Osteocyte (in vitro differentiated cells): ENCODE results near the gene ATRNL1. TPM values are rescaled to one million over a fixed set of nuclear protein-coding genes. Genes with fewer than 3 reads are reported as not detected.
"Not testable (repeated sequence)": the region's sequence is repeated elsewhere in the genome, so short reads cannot be mapped to it uniquely, and the experiment has no call there.

Experiments used
- DNase-seq: peaks from one replicate; pipeline ENCODE4 v3.0.0; 2021; ENCODE audit warnings: mixed read lengths; ENCODE audit not compliant: unreplicated experiment; ENCODE audit errors: extremely low spot score
- H3K27ac Mint-ChIP-seq: one replicate; pipeline ENCODE4 v1.8.0; 2021; ENCODE audit warnings: mild to moderate bottlenecking, mixed read lengths; ENCODE audit not compliant: unreplicated experiment
- H3K27me3 Mint-ChIP-seq: one replicate; pipeline ENCODE4 v1.8.0; 2021; ENCODE audit warnings: mixed read lengths; ENCODE audit not compliant: unreplicated experiment
- H3K36me3 Mint-ChIP-seq: one replicate; pipeline ENCODE4 v1.8.0; 2021; ENCODE audit warnings: mixed read lengths; ENCODE audit not compliant: unreplicated experiment
- H3K4me1 Mint-ChIP-seq: one replicate; pipeline ENCODE4 v1.8.0; 2021; ENCODE audit warnings: mixed read lengths; ENCODE audit not compliant: unreplicated experiment
- H3K4me3 Mint-ChIP-seq: one replicate; pipeline ENCODE4 v1.8.0; 2021; ENCODE audit warnings: mild to moderate bottlenecking, moderate library complexity, mixed read lengths; ENCODE audit not compliant: unreplicated experiment
- H3K9me3 Mint-ChIP-seq: one replicate; pipeline ENCODE4 v1.8.0; 2021; ENCODE audit warnings: mixed read lengths; ENCODE audit not compliant: unreplicated experiment
- total RNA-seq: library from RNA; stranded (reverse); gene quantifications from 2 replicates; pipeline ENCODE4 v1.2.1, GENCODE V29; 2021
- TF ChIP-seq, protein P1 (sequence below): fragments of 200-600 bp; sonication (generic); IDR thresholded peaks from 2 replicates; pipeline ENCODE4 v1.5.0; 2021; ENCODE audit warnings: antibody characterized with exemption, mild to moderate bottlenecking, moderate library complexity

The ATRNL1 gene
- total RNA-seq, 1 donor from 2014 or later = 20.2 TPM

DNA sequence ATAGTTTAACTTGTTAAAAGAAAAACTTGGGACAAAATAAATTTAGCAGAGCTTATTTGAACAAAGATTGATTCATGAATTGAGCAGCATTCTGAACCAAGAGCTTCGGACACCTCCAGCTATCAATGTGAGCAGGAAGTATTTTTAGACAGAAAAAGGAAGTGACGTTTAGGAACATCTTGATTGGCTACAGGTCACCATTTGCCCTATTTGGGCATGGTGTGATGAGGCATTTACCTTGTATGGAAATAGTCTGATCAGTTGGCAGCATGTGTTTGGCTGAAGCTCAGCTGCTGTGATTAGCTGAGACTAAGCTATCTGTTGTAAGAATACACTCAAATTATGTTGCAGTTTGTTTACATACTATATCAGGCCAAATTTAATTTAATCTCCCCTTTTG, 185.1 kb downstream of the ATRNL1 start:
- Mint-ChIP-seq H3K36me3 (peaks cover 1% of the 10 kb centered on the region), H3K27ac (no peak overlapping the region), H3K9me3 (no peaks in the 10 kb centered on the region), H3K4me3 (no peak overlapping the region), H3K27me3 (no peaks in the 10 kb centered on the region), H3K4me1 (no peaks in the 10 kb centered on the region)
- no peak for DNase-seq
- TF ChIP-seq, protein P1, sequence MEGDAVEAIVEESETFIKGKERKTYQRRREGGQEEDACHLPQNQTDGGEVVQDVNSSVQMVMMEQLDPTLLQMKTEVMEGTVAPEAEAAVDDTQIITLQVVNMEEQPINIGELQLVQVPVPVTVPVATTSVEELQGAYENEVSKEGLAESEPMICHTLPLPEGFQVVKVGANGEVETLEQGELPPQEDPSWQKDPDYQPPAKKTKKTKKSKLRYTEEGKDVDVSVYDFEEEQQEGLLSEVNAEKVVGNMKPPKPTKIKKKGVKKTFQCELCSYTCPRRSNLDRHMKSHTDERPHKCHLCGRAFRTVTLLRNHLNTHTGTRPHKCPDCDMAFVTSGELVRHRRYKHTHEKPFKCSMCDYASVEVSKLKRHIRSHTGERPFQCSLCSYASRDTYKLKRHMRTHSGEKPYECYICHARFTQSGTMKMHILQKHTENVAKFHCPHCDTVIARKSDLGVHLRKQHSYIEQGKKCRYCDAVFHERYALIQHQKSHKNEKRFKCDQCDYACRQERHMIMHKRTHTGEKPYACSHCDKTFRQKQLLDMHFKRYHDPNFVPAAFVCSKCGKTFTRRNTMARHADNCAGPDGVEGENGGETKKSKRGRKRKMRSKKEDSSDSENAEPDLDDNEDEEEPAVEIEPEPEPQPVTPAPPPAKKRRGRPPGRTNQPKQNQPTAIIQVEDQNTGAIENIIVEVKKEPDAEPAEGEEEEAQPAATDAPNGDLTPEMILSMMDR = no peak

DNA sequence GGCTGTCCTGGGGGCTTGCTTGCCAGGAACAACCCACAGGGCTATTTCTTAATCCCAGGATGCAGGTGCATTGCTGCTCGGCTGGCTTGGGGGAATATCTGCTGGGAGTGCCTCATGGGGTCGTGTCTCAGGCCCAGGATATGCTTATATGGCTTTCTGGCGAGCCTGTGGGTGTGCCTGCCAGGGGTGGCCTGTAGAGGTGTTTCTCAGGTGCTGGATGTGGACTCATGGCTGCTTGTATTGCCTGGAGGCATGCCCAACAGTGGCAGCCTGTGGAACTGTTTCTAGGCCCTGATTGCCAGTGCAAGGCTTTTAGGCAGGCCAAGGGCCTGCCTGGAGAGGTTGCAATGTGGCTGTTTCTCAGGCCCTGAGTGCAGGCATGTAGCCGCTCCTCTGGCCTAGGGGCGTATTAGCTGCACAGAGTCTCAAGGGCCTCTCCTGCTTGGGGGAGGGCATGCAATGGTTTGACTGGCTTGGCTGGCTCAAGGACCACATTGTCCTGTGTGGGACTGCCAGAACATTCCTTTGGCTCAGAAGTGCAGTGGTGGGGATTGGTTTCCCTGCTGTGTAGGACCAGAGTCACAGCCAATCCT, 202.1 kb downstream of the ATRNL1 start:
- H3K27me3 Mint-ChIP-seq = no peaks in the 10 kb centered on the region
- peaks cover 31% of the 10 kb centered on the region for H3K9me3 Mint-ChIP-seq
- H3K27ac Mint-ChIP-seq = no peak overlapping the region
- DNase-seq = no peak
- no peak overlapping the region for H3K4me3 Mint-ChIP-seq
- H3K4me1 Mint-ChIP-seq = no peaks in the 10 kb centered on the region
- TF ChIP-seq, protein P1 = no peak
- H3K36me3 Mint-ChIP-seq = peaks cover 15% of the 10 kb centered on the region

DNA sequence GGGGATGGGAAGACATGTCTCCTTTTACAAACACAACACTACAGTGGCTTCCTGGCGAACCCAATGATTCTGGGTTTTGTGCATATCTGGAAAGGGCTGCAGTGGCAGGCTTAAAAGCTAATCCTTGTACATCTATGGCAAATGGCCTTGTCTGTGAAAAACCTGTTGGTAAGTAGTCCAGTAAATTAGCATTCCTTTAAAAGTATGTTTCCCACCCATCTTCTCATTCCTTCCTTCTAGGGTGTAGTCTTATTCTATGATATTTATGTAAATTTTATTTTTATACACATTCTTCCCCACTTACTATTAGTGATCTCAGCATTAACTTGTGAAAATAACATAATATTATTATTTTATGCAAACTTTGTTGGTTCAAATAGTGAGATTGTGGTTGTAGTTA, 206.9 kb downstream of the ATRNL1 start:
- H3K9me3 Mint-ChIP-seq = peaks cover 6% of the 10 kb centered on the region
- no peaks in the 10 kb centered on the region for H3K27me3 Mint-ChIP-seq
- DNase-seq = no peak
- H3K36me3 Mint-ChIP-seq = peaks cover 4% of the 10 kb centered on the region
- no peak overlapping the region for H3K4me3 Mint-ChIP-seq
- H3K4me1 Mint-ChIP-seq = no peaks in the 10 kb centered on the region
- H3K27ac Mint-ChIP-seq = no peak overlapping the region
- TF ChIP-seq, protein P1 = no peak

DNA sequence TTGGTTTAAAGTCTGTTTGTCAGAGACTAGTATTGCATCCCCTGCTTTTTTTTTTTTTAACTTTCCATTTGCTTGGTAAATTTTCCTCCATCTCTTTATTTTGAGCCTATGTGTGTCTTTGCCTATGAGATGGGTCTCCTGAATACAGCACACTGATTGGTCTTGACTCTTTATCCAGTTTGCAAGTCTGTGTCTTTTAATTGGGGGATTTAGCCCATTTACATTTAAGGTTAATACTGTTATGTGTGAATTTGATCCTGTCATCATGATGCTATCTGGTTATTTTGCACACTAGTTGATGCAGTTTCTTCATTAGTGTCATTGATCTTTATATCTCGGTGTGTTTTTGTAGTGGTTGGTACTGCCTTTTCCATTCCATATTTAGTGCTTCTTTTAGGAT, 226.5 kb downstream of the ATRNL1 start:
- H3K27me3 Mint-ChIP-seq, DNase-seq, H3K27ac Mint-ChIP-seq, H3K36me3 Mint-ChIP-seq, H3K4me3 Mint-ChIP-seq, H3K4me1 Mint-ChIP-seq: not testable (repeated sequence)
- peaks cover 25% of the 10 kb centered on the region for H3K9me3 Mint-ChIP-seq

DNA sequence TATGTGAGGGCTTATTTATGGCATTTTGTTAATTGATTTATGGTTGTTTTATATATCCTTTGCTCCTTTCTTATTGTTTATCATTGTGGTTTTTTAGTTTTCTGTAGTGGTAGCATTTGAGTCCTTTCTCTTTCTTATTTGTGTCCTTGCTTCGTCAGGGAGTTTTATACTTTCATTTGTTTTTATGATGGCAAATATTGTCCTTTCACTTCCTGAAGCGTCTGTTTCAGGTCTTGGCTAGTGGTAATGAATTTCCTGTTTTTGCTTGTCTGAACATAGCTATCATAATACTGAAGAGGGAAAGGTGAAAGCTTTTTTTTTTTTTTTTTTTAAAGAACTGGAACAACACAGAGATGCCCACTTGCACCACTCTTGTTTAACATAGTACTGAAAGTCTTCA, 228.2 kb downstream of the ATRNL1 start:
- H3K4me1 Mint-ChIP-seq = peaks cover 4% of the 10 kb centered on the region
- H3K27ac Mint-ChIP-seq = no peak overlapping the region
- peaks cover 12% of the 10 kb centered on the region for H3K36me3 Mint-ChIP-seq
- TF ChIP-seq, protein P1 = no peak
- no peak for DNase-seq
- H3K27me3 Mint-ChIP-seq = no peaks in the 10 kb centered on the region
- H3K4me3 Mint-ChIP-seq = no peak overlapping the region
- peaks cover 25% of the 10 kb centered on the region for H3K9me3 Mint-ChIP-seq

DNA sequence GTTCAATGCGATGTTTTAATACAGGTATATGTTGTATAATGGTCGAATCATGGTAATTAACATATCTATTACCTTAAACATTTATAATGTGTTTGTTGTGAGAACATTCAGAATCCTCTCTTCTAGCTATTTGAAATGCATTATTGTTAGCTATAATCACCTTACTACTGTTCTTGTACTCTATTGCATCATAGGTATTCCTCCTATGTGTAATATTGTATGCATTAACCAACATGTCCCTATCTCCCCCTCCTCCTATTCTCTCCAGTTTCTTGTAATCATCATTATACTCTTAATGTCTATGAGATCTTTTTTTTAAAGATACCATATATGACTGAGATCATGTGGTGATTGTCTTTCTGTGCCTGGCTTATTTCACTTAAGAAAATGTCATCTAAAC, 235.2 kb downstream of the ATRNL1 start:
- H3K9me3 Mint-ChIP-seq = peaks cover 9% of the 10 kb centered on the region
- no peak for DNase-seq
- H3K36me3 Mint-ChIP-seq = peaks cover 7% of the 10 kb centered on the region
- no peak overlapping the region for H3K4me3 Mint-ChIP-seq
- TF ChIP-seq, protein P1 = no peak
- no peak overlapping the region for H3K27ac Mint-ChIP-seq
- no peaks in the 10 kb centered on the region for H3K27me3 Mint-ChIP-seq
- peaks cover 4% of the 10 kb centered on the region for H3K4me1 Mint-ChIP-seq
